ENCODE data around the gene PDE6G. TPM values are rescaled to one million over a fixed set of nuclear protein-coding genes. Genes with fewer than 3 reads are reported as not detected.

Gene PDE6G
- total and polyA plus RNA-seq, 2 of the 13 experiments (the other 11 are each of a cell fraction or from before 2014, with no cell fraction given): 1.4 to 6.7 TPM

DNA sequence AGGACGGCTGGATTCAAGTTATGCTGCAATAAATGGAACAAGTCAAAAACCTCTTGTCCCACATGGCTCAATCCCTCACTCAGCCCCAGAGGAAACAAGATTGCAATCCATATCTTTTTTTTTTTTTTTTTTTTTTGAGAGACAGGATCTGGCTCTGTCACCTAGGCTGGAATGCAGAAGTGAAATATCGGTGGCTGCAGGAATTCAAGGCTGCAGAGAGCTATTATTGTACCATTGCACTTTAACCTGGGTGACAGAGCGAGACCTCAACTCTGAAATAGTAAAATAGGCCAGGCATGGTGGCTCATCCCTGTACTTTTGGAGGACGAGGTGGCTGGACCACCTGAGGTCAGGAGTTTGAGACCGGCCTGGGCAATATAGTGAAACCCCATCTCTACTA lies 2.7 kb upstream of the PDE6G start (continued):
- TF ChIP-seq HOMEZ (CRISPR knock-in tag; IDR thresholded peaks at IDR 0.05; ENCODE audit: low read depth) (0 out of 2 replicates have a peak, but pooled peaks have one; percentile 21), PPARG (CRISPR knock-in tag; conservative IDR thresholded peaks at IDR 0.05) (peak; percentile 55), SOX6 (IDR thresholded peaks at IDR 0.05) (no peak), SOX6 (CRISPR knock-in tag; IDR thresholded peaks at IDR 0.05) (0 out of 2 replicates have a peak, but pooled peaks have one; percentile 15), PRPF4 (IDR thresholded peaks at IDR 0.05; ENCODE audit: low read depth, low read length, poor library complexity, severe bottlenecking) (no peak), NCOA1 (CRISPR knock-in tag; IDR thresholded peaks at IDR 0.05) (0 out of 2 replicates have a peak, but pooled peaks have one; percentile 23), RARA (CRISPR knock-in tag; IDR thresholded peaks at IDR 0.05) (peak; percentile 62), PHF21A (CRISPR knock-in tag; IDR thresholded peaks at IDR 0.05) (peak; percentile 41; the same call in 1 of the 2 replicates), ATRX (CRISPR knock-in tag; IDR thresholded peaks at IDR 0.05; ENCODE audit: borderline replicate concordance) (no peak), ZNF792 (CRISPR knock-in tag; IDR thresholded peaks at IDR 0.05) (peak; percentile 22; the same call in 1 of the 2 replicates), ZNF331 (CRISPR knock-in tag; IDR thresholded peaks at IDR 0.05) (peak; percentile 11; the same call in 1 of the 2 replicates), SAP130 (CRISPR knock-in tag; IDR thresholded peaks at IDR 0.05; ENCODE audit: low read depth) (peak; percentile 45; the same call in 1 of the 2 replicates), ATF6 (CRISPR knock-in tag; conservative IDR thresholded peaks at IDR 0.05) (no peak), MEIS1 (CRISPR knock-in tag; IDR thresholded peaks at IDR 0.05; ENCODE audit: borderline replicate concordance) (0 out of 2 replicates have a peak, but pooled peaks have one; percentile 33), ZNF263 (CRISPR knock-in tag; IDR thresholded peaks at IDR 0.05) (peak; percentile 44; the same call in 1 of the 2 replicates), MIXL1 (CRISPR knock-in tag; IDR thresholded peaks at IDR 0.05) (peak; percentile 45; the same call in 1 of the 2 replicates), NR2F6 (IDR thresholded peaks at IDR 0.05) (no peak), NR2F6 (CRISPR knock-in tag; IDR thresholded peaks at IDR 0.05) (0 out of 2 replicates have a peak, but pooled peaks have one; percentile 27), ZMYM3 (CRISPR knock-in tag; IDR thresholded peaks at IDR 0.05) (peak; percentile 60)
- TF ChIP-seq, protein P1, sequence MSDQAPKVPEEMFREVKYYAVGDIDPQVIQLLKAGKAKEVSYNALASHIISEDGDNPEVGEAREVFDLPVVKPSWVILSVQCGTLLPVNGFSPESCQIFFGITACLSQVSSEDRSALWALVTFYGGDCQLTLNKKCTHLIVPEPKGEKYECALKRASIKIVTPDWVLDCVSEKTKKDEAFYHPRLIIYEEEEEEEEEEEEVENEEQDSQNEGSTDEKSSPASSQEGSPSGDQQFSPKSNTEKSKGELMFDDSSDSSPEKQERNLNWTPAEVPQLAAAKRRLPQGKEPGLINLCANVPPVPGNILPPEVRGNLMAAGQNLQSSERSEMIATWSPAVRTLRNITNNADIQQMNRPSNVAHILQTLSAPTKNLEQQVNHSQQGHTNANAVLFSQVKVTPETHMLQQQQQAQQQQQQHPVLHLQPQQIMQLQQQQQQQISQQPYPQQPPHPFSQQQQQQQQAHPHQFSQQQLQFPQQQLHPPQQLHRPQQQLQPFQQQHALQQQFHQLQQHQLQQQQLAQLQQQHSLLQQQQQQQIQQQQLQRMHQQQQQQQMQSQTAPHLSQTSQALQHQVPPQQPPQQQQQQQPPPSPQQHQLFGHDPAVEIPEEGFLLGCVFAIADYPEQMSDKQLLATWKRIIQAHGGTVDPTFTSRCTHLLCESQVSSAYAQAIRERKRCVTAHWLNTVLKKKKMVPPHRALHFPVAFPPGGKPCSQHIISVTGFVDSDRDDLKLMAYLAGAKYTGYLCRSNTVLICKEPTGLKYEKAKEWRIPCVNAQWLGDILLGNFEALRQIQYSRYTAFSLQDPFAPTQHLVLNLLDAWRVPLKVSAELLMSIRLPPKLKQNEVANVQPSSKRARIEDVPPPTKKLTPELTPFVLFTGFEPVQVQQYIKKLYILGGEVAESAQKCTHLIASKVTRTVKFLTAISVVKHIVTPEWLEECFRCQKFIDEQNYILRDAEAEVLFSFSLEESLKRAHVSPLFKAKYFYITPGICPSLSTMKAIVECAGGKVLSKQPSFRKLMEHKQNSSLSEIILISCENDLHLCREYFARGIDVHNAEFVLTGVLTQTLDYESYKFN (CRISPR knock-in tag; conservative IDR thresholded peaks at IDR 0.05): peak; percentile 76
- TF ChIP-seq, protein P2, sequence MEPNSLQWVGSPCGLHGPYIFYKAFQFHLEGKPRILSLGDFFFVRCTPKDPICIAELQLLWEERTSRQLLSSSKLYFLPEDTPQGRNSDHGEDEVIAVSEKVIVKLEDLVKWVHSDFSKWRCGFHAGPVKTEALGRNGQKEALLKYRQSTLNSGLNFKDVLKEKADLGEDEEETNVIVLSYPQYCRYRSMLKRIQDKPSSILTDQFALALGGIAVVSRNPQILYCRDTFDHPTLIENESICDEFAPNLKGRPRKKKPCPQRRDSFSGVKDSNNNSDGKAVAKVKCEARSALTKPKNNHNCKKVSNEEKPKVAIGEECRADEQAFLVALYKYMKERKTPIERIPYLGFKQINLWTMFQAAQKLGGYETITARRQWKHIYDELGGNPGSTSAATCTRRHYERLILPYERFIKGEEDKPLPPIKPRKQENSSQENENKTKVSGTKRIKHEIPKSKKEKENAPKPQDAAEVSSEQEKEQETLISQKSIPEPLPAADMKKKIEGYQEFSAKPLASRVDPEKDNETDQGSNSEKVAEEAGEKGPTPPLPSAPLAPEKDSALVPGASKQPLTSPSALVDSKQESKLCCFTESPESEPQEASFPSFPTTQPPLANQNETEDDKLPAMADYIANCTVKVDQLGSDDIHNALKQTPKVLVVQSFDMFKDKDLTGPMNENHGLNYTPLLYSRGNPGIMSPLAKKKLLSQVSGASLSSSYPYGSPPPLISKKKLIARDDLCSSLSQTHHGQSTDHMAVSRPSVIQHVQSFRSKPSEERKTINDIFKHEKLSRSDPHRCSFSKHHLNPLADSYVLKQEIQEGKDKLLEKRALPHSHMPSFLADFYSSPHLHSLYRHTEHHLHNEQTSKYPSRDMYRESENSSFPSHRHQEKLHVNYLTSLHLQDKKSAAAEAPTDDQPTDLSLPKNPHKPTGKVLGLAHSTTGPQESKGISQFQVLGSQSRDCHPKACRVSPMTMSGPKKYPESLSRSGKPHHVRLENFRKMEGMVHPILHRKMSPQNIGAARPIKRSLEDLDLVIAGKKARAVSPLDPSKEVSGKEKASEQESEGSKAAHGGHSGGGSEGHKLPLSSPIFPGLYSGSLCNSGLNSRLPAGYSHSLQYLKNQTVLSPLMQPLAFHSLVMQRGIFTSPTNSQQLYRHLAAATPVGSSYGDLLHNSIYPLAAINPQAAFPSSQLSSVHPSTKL (CRISPR knock-in tag; IDR thresholded peaks at IDR 0.05): peak; percentile 55; the same call in 1 of the 2 replicates
